ENCODE measurements around the gene EPN2.

- TF ChIP-seq CTCF (conservative IDR thresholded peaks at IDR 0.05; ENCODE audit: low read length) (no peak), EZH2phosphoT487 (IDR thresholded peaks at IDR 0.05; ENCODE audit: borderline replicate concordance, low read depth, low read length) (no peak)
Measured at GRCh38 chr17:19322861-19323260, 85.7 kb downstream of the EPN2 start.

Measured in OCI-LY7 (cell line).